ENCODE measurements around the gene CDC73.

GRCh38 chr1:193110246-193110645, 11.6 kb upstream of the CDC73 start:
- TF ChIP-seq CTCF (IDR thresholded peaks at IDR 0.05; ENCODE audit: low read depth, low read length, poor library complexity, severe bottlenecking) = no peak
- TF ChIP-seq EZH2phosphoT487 (IDR thresholded peaks at IDR 0.05; ENCODE audit: borderline replicate concordance, low read length) = no peak
